NCI-H187 (cell line): ENCODE results near the gene EIF3F.
A peak's percentile ranks its signal among the peaks of the same experiment; 100 is the strongest.

Experiments
- DNase-seq, 2 experiments: peaks; one replicate each; lab custom pipeline; 2025; lab: John Stamatoyannopoulos, UW

The EIF3F gene, protein sequence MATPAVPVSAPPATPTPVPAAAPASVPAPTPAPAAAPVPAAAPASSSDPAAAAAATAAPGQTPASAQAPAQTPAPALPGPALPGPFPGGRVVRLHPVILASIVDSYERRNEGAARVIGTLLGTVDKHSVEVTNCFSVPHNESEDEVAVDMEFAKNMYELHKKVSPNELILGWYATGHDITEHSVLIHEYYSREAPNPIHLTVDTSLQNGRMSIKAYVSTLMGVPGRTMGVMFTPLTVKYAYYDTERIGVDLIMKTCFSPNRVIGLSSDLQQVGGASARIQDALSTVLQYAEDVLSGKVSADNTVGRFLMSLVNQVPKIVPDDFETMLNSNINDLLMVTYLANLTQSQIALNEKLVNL

DNA sequence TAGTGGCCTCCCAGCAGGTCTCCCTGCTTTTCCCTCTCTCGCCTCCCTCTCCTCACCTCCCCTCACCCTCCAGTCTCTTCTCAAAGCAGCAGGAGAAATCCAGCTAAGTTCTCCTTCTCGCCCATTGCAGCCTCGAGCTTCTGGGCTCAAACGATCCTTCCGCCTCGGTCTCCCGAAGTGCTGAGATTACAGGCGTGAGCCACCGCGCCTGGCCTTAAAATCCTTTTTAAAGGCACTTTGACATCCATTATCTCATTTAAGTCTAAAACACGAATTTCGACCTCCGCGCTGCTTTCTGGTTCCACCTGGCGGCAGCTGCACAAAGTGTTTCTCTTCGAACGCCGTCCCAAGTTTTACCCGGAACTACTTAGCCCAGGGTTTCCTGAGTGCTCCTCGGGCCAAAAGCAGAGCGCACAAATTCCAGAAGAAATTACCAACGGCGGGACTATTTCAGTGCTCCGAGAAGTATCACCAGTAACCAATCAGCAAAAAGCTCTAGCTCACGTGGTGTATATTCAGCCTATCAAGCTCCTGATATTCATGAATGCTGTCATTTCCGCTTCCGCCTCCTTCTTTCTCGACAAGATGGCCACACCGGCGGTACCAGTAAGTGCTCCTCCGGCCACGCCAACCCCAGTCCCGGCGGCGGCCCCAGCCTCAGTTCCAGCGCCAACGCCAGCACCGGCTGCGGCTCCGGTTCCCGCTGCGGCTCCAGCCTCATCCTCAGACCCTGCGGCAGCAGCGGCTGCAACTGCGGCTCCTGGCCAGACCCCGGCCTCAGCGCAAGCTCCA is at the start of gene EIF3F:
Gene EIF3F, plus strand, starts transcription at position 570 of the 792 bp plus-strand sequence. Its CDS starts 16 bp downstream, at position 586.
- peak; percentile 96 for DNase-seq

DNA sequence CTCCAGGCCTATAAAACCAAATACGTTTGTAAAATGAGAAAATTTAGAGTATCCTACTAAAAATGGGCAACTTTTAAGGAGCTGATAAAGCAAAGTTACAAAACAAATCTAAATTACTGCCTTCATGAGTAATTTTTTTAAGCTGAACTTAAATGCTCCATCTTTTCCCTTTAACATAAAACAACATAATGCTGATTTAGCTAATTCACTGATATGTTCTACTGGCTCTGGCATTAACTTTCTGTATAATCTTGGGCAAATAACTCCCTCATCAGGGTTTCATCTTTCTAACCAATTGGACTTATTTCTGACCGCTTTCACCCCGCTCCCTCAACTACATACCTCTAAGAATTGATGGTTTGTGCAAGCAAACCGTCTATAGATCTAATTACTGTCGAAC is 46.0 kb upstream of the EIF3F start:
- no peak for DNase-seq

DNA sequence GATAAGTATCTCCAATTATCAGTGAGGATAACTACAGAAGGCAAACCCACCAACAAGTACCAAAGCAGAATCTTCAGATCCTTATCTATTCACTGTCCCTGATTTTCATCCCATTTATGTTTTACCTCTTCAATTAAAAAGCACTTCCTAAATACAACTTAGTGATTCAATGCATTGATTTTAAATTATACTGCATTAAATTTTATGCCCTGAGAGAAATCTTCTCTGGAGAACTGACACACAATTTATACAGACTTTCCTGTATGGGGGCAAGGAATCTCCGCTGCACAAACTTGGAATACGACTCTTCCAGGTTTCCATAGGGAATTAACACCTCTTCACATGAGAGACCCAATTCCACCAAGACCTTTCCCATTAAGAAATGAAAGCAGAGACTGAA is 45.5 kb upstream of the EIF3F start, which contains the start of gene OR10A3:
Gene OR10A3, minus strand, starts transcription at position 101 of the 400 bp plus-strand sequence. CDS start 2,188 bp downstream, outside the sequence.
- DNase-seq, result no peak

DNA sequence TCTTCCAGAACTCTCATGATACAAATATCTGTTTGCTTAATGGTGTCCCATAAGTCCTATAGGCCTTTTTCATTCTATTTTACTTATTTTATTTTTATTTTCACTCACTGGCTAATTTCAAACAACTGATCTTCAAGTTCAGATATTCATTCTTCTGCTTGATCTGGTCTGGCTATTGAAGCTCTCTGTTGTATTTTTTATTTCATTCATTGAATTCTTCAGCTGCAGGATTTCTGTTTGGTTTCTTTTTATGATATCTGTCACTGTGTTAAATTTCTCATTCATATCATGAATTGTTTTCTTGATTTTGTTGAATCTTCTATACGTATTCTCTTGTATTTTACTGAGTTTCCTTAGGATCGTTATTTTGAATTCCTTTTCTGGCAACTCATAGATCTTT is 43.0 kb upstream of the EIF3F start:
- no peak for DNase-seq

DNA sequence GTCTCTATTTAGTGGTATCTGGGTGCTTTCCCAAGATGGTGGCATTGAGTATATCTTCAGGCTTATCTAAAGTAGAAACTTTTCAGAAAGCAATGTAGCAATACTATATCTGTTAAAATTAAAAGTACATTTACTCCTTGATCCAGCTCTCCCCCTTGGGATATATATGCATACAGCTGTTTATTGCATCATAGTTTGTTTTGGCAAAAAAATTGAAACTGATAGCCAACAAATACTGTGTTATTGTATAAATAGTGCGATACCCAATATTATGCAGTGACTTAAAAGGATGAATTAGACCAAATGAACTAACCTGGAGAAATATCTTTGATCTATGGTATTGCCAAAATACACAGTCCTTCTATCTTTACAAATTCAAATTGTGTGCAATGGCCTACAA is 37.2 kb upstream of the EIF3F start:
- no peak for DNase-seq

DNA sequence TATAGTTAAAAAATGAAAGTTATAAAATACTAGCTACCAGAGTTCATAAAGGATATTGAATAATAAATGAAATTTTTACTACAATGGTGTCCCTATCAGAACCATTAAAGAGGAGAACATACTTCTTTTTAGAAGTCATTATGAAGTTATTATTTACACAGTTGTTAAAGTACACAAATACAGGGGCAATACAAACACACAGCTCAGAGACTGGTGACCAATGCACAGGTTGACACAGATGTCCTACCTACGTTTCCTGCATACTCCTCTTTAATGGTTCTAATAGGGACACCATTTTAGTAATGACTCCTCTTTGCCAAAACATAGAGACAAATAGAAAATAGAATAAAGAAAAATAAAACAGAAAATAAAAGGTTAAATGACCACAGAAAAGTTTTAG is 31.9 kb upstream of the EIF3F start:
- DNase-seq, result no peak

DNA sequence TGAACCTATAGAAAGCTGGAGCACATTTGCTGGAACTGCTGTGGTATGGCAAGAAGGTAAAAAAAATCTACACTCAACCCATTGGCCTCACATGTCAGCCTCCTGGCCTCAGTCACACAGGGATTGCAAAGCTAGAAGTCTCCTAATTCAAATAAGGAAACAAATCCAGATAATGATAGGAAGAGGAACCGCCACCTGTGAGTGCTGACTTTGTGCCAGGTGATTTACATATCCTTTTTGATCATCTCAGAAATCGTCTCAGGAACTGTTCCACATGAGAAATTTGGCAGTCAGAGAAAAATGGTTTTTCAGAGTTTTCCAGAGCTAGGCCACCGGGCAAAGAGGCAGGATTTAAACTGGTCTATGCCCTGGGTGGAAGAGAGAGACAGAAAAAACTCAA is 22.9 kb upstream of the EIF3F start:
- DNase-seq, result no peak

DNA sequence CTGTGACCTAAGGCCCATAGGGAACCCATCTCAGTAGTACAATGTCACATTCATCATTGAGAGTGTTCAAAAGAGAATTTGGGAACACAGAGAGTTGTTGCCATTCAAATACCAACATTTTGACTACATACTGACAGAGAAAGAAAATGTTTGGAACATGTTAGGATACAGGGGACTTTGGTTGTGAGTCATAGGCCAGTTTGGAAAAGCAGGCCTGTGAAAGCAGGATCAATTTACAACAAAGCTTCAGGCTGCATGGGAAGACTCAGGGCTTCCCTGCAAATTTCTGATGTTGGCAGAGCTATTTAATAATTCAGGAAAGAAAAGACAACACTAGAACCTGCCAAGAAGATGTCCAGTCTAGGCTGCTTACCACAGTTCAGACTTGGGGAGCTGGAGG is 22.3 kb upstream of the EIF3F start:
- no peak for DNase-seq

DNA sequence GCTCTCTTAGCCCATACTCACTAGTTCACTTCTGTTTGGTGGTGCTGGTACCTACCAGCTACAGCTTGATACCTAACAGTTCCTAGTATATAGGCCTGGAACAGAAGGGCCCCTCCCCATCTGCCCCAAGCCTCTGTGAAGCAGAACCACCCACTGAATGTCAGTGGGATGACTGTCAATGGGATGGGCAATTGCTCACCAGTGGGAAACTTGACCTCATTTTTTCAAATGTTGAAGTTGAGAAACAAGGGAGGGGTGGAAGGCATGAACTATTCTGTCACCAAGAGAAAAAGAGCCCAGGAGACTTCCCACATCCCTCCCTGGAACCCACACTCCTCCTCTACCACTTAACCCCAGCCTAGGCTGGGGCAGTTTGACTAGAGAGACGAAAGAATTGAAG is 21.8 kb upstream of the EIF3F start, which contains the start of gene NLRP10:
Gene NLRP10, minus strand, starts transcription at position 62 of the 400 bp plus-strand sequence. CDS start 1,952 bp downstream, outside the sequence.
- no peak for DNase-seq

DNA sequence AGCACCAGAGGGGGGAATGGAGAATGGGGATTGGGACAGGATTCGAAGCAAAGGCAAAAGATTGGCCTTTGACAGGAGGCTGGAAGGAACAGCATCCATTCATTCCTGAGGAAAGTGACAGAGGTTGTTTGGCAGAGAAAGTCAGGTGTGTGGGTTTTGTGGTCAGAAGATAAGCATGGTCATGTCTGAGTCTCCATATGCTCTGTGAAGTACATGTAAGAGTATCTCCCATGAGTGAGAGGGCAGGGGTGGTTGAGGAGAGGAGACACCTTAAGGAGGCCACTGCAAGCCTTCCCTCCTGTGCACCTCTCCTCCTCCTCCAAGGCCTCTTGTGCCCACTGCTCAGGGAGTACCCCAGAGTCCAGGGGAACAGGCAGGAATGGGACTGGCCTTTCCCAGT is 20.0 kb upstream of the EIF3F start:
- DNase-seq, result no peak

DNA sequence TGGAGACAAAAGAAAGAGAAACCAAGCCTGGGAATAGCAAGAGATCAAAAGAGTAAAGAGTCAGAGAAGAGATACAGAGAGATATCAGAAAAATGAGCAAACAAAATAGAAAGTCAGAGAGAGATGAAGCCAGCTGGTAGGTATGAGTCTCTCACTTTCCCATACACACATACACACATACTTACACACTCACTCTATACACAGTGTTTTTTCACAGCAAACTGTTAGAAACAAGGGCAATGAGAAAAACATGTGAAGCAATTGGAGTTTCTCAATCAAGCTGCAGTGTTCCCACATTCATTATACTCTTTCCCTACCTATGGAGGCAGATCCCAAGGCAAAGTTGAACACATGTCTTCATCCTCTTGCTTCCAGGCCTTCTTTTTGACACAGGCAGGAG is 19.3 kb upstream of the EIF3F start:
- no peak for DNase-seq

DNA sequence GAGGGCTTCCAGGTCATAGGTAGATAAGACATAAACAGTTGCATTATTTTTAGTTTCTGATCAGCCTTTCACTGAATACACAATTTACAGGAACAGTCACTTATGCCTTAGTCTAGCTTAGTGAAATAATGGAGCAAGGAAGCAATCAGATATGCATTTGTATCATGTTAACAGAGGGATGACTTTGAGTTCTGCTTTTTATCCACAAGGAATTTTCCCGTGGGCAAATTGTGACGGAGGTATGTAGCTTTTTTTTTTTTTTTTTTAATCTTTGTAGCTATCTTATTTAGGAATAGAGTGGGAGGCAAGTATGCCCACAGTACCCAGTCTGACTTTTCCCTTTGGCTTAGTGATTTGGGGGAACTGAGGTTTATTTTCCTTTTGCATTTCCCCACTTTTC is 18.5 kb upstream of the EIF3F start:
- no peak for DNase-seq

DNA sequence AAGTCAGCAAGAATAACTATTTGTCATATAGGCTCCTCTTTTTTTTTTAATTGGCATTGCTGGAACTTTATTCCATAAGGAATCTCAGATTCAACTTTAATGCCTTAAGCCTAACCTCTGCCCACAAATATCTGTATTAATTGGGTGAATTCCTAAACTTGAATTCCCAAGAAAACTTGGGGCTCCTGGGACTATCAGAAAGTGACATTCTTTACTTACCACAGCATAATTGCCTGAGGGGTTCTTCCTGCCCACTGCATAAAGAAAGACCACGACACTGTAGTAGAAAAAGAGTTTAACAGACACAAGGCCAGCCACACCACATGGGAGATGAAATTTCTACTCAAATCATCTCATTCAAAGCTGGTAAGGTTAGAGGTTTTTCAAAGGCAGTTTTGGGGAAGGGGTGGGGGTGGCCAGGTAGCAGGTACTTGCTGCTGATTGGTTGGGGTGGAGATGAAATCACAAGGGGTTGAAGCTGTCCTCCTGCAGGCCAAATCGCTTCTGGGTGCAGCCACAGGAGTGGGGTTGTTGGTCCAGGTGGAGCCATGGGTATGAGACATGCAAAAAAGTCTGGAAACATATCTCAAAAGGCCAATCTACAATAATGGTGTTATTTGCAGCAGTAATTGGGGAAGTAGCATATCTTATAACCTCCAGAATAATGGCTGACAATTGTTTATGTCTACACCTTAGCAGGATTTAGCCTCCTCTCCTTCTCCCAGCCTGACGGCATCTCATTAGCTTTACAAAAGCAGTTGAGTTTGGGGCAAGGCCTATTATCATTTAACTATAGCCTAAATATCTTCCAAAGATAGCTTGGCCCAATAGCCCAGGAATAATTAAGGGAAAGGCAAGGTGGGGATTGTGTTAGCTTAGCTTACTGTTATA is 17.1 kb upstream of the EIF3F start:
- no peak for DNase-seq

DNA sequence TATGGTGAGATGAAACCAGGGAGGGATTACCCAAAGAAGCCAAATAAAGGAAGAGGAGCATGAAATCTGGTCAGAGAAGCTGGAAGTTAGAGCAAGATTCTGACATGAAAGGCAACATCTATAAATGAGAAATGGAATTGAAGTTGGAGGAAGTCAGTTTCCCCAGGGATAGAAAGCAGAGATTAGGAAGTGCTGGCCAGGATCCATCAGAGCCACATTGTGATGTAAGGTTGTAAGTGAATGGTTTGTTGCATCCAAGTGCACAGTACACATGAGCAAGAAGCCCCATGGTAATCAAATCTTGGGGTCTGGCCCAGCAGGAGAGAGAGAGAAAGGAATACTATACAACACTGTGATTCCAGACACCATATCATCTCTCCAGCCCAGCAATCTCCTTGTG is 15.3 kb upstream of the EIF3F start:
- DNase-seq, result no peak

DNA sequence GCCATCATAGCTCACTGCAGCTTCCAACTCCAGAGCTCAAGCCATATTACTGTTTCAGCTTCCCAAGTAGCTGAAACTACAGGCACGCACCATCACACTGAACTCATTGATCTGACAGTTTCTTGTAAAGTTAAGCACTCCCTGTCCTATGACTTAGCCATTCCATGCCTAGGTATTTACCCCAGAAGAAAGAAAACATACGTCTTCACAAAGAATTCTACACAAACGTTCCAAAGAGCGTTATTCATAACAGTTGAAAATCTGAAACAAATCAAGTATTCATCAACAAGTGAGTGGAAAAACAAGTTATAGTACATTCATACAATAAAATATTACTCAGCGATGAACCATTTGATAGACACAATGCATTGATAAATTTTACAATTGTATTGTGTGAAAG is 14.1 kb upstream of the EIF3F start:
- no peak for DNase-seq

DNA sequence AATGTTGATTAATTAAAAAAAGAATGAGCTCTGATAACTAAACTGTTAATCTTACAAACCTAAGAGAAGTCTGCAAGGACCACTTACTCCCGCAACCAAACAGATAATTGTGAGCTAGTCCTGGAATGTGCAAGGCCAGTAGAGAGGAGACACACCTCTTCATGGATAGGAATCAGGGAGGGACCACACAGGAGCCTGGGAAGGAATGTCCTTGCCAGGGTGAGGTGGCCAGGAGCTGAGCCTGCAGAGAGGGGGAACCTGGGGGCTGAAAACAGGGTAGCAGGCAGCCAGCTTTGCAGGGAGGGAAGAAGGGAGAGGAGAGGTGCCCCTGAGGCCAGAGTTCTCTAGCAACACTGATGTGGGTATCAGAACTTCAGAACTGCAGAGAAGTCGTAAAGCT is 12.5 kb upstream of the EIF3F start:
- DNase-seq, result no peak

DNA sequence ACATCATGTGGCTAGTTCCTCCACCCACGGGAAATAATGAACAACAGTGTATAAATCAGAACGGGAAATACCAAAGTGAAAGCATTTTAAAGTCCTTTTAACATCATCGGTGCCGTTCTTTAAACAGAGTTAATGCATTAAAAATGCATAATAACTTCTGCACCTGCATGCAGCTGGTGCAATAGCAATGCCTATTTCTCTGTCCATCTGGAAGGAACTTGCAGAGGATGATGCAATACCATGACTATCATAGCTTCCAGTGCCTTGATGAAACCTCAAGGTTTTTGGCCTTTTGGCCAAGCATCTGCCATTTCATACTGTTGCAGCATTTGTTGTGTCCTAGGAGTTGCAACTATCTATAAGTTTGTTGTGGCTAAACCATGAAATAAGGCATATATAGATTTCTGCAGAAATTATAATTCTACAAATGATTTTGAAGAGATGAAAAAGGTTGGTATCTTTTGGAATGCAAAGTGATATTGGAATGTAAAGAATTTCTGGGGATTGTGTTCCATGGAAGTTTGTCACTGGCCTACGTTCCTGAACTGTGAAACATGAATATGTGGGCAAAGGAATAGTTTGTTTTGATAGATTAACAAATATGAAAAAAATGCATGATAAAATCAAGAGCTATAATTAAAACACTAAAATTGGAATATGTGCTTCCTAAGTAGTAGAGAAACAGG is 9.8 kb upstream of the EIF3F start:
- DNase-seq, result no peak

DNA sequence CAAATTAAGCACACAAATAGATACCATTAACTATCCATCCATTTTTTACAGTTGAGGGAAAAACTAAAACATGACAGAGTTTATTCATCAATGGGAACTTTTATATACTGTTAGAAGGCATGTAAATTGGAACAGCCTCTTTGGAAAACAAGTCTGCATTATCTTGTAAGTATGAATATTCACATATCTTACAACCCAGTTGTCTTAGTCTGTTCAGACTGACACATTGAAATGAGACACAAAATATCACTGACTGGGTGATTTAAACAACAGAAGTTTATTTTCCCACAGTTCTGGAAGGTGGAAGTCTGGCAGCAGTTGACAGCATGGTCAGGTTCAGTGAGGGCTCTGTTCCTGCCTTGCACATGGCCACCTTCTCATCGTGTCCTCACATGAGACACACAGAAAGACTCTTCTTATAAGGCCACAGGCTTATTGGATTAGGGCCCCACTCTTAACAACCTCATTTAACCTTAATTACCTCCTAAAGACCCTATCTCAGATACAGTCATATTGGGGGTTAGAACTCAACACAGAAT is 5.4 kb upstream of the EIF3F start:
- DNase-seq, result no peak

DNA sequence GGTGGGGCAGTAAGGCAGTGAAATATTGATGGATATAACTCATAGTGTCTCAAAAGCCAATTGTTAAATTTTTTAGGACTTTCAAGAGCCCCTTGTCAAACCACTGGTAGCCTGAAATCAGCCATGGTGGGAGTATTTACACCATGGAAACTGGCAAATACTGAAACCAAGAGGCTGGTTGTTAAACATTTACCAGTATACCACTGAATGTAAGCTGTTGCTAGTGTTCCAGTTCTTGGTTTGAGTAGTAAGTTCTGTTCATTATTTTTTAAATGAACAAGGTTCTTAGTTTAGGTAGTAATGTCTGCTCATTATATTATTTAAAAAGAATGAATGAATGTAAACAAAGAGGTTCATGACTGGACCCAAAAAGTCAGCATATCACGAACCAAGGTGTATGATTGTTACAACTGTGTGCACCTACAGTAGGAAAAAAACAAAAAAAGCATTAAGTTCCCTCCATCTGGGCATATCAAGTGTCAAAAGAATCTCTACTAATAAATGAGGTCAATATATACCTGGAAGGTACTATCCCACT is 4.5 kb upstream of the EIF3F start:
- no peak for DNase-seq

DNA sequence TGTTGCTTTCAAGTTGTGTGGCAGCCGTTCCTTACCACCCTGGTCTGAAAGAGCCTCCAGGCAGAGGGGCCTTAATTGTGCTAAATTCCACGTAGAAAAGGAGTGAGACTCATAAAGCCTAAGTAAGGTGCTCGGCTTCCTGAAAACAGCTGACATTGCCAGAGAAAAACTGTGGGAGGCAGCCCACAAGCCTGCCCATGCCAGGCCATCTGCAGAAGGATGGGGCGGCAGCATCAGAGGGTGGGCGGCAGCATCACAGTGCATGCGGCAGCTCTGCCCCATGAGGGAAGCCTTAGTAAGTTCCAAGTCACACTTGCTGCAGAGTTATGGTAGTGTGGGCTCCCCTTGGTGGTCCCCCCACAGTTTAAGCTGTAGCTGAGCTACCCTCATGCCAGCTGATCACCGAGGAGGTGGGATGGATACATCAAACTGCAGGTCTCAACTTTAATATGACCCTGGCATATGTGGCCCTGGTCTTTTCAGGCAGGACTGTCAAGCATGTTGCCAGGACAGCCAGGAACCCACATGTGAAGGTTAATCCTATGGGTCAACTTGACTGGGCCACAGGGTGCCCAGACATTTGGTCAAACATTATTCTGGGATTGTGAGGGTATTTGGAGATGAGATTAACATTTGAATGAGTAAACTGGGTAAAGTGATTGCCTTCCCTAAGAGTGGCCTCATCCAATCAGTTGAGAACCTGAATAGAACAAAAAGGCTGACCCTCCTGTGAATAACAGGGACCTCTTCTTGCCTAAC is 3.1 kb upstream of the EIF3F start:
- no peak for DNase-seq
